GM21526 (cell line): ENCODE measurements around the gene CRIM1.

Experiments used
- ATAC-seq: cut with Tn5 transposase; IDR thresholded peaks from one replicate; pipeline ENCODE4 v1.9.1; 2021; ENCODE audit warnings: moderate library complexity; ENCODE audit not compliant: unreplicated experiment, low FRiP score

CRIM1 gene

GRCh38 chr2:36540986-36541754, 185.6 kb downstream of the CRIM1 start:
- ATAC-seq: no peak

DNA sequence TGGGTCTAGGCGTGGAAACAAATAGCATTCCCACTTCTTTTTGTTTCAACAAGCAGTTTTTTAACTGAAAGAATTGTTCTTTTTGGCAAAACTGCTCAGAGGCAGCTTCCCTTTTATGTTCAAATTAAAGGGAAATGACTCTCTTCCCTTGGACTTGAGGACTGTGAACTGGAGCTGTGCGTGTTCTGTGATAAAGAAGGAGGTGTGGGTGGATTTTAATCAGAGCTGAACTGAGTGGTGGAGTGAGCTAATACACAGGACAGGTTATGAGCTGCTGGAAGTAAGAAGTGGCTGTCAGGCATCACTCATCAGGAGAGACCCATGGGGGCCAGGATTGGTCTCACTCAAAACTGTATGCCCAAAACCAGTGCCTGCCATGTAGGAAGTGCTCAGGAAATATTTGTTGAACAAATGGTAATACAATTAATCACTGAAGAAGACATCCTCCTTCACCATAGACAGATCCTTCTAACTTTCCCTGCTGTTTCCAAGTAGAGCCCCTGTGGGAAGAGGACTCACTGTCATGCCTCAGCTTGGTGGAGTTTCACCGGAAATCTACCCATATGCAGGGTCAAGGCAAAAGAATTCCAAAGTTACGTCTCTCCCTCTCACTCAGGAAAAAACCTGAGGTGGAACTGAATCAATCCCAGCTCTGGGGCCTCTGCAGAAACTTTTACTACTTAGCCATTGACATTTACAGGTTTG, 186.5 kb downstream of the CRIM1 start:
- ATAC-seq: no peak

- ATAC-seq: no peak
Observed at GRCh38 chr2:36544638-36545338, 189.2 kb downstream of the CRIM1 start.

- ATAC-seq: no peak
Observed at GRCh38 chr2:36545871-36546416, 190.4 kb downstream of the CRIM1 start.

DNA sequence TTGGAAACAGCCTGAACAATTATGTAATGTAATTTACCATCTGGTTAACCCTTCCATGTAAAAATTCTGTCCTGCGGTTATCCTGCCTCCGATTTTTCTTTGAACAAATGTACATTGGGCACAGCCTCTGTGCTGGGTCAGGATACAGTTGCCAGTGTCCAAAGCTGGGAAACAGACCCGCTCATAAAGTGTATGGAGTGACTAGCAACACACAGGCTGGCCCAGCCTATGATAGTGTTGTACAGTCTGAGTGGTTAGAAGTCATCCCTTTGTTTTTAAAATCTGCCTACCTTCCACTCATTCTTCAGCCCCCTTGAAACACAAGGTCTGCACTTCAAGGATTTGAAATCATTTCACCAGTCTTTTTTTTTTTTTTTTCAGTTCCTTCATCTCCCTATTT, 192.3 kb downstream of the CRIM1 start:
- no peak for ATAC-seq

- no peak for ATAC-seq
Observed at GRCh38 chr2:36549165-36549574, 193.6 kb downstream of the CRIM1 start.

DNA sequence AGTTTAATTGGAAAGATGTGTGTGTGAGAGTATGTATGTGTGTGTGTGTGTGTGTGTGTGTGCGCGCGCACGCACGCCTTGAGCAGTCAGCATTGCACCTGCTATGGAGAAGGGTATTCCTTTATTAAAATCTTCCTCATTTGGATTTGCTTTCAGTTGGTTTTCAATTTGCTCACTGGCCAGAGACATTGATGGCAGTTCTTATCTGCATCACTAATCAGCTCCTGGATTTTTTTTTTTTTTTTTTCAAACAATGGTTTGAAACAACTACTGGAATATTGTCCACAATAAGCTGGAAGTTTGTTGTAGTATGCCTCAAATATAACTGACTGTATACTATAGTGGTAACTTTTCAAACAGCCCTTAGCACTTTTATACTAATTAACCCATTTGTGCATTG, 194.4 kb downstream of the CRIM1 start:
- no peak for ATAC-seq

- no peak for ATAC-seq
Observed at GRCh38 chr2:36553683-36554082, 198.1 kb downstream of the CRIM1 start.

DNA sequence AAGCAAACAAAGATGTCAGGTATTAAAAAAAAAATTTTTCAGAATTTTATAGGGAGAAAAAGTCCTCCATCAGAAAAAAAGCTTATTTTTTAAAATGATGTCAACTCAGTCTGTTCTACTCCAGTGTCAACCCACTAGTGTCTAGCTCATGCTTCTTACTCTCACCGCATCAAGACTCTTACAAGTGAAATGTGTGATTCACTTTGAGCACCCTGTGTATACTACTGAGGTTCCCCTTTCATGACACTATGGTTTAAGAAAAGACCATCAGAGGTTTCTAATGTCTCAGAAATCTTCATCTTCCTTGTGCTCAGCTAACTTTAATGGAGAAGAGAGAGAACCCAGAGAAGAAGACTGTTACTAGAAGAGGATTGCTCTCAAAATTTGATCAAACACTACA, 199.0 kb downstream of the CRIM1 start:
- ATAC-seq: no peak

- ATAC-seq: no peak
Observed at GRCh38 chr2:36555789-36556188, 200.2 kb downstream of the CRIM1 start.

- ATAC-seq: no peak
Observed at GRCh38 chr2:36556842-36557241, 201.3 kb downstream of the CRIM1 start.

GRCh38 chr2:36559221-36559942, 203.8 kb downstream of the CRIM1 start:
- ATAC-seq: no peak

- no peak for ATAC-seq
Observed at GRCh38 chr2:36560726-36561125, 205.1 kb downstream of the CRIM1 start.

DNA sequence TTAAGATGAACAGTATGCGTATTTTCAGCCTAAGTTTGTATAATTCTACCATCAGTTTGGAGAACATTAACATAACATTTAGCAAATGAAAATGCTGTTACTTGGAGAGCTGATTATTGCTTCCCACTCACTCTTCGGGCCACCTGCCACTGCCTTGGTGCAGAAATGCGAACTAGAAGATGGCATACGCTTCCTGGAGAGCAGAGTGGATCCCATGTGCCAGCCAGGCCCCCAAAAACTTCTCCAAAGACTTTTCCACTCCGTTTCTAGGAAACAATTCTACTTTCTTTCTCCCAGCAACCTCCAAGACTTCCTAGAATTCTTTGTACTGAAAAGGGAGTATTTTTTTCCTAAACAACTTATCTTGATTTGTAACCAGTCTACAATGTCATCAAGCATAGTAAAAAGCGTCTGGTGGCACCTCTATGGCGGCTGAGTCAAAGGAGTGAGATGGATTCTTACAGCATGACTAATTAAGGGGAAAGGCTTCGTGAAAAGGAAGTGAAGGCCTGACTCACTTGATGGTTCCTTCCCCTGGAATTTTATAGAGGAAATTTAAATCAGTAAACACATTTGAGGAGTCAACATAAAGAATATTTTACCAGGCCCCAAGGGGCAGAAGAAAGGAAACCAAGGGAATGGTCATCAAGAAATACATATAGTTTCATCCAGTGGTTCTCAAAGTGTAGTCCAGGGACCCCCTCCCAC, 205.8 kb downstream of the CRIM1 start:
- no peak for ATAC-seq

DNA sequence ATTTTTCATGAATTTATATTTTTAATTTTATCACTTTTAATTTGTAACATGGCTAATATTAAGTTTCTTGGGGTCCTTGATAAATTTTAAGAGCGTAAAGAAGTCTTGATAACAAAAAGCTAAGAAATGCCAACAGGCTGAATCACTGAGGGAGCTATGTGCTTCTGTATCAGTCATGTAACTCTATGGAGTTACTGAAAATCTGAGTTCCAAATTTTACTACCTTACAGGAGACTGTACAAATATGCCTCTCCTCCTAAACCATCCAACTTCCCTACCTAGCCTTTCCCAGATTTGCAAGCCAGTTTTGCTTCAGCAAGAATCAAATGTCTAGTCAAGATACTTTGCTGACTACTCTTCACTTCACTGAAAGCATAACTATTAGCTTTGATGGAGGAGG, 206.7 kb downstream of the CRIM1 start:
- no peak for ATAC-seq

DNA sequence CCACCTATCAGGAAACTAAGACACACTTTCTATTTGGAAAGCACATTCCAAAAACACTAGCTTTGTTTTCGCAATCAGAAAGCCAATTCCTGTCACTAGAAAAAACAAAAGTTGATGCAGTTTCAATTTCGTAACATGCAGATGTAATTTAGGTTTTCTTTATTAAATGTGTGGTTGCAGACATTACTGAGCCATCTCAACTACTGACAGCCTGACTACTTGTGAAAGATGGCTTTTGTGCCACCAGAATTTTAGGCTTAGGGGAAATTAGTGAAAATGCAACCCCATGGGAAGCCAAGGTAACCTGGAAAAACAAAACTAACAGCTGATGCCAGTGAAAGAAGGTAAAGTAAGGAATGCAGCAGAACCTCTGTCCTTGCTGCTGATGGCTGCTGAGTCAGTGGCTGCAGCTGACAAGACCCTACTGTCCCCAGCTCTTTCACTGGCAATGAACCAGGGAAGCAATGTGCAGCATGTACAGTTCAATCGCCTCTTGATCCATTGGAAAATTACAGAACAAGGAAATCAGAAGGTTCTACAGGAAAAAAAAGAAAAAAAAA, 207.5 kb downstream of the CRIM1 start:
- ATAC-seq: no peak

DNA sequence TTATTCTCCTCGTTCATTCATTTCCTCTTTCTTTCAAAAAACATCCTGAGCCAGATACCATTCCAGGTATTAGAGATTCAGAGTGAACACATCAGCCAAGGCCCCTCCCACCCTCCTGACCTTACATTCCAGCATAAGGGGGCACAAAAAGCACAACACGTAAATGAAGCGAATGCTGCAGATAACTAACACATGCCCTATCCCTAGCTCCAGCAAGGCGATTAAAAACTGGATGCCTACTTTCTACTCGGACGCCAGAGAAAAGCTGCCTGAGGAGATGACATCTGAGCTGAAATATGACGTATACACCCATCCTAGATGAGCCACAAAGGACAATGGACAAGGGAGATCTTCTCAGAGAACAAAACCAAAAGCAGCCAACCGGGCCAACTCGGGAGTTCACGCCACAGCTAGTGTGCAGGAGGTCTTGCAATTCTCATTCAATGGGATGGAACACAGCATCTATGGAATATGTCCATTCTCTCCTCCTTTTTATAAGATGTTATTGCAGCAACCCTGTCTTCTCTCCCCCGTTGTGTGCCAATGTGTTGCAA, 208.9 kb downstream of the CRIM1 start:
- ATAC-seq: no peak

DNA sequence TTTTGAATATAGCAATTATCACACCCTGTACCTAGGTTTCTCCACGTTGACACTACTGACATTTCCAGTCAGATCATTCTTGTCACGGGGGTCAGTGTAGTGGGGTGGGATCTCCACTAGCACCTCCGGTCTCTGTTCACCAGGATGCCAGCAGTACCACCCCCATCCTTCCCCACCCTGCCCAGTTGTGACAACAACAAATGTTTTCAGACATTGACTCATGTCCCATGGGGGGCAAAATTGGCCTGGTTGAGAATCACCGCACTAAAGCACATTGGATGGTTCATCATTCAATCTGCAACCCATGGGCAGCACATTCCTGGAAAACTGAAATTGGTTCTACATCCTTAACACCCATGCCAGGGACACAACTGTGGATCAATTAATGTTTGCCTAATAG, 210.1 kb downstream of the CRIM1 start:
- no peak for ATAC-seq

- no peak for ATAC-seq
Observed at GRCh38 chr2:36566887-36567286, 211.3 kb downstream of the CRIM1 start.
